Brain microvascular endothelial cell (primary cell): ENCODE results near the gene TPH2.

Experiments used
- DNase-seq: peaks from one replicate; pipeline ENCODE4 v3.0.0-alpha.2; 2020
- H3K27ac ChIP-seq: fragments of 250-450 bp; sonication (Bioruptor Pico); 2 replicates; pipeline ENCODE4 v1.5.1; 2020; ENCODE audit warnings: mild to moderate bottlenecking, moderate library complexity
- H3K27me3 ChIP-seq: fragments of 250-450 bp; sonication (Bioruptor Pico); replicated peaks from 2 replicates; pipeline ENCODE4 v1.5.1; 2020; ENCODE audit warnings: mild to moderate bottlenecking
- H3K36me3 ChIP-seq: fragments of 250-450 bp; sonication (Bioruptor Pico); replicated peaks from 2 replicates; pipeline ENCODE4 v1.5.1; 2020; ENCODE audit warnings: mild to moderate bottlenecking
- H3K4me3 ChIP-seq: 2 replicates; pipeline ENCODE4 v1.5.1; 2011; ENCODE audit warnings: low read depth, mild to moderate bottlenecking, control low read depth, low read length, moderate library complexity
- CTCF ChIP-seq: IDR thresholded peaks from 2 replicates; pipeline ENCODE4 v1.5.1; 2011; ENCODE audit warnings: low read depth, mild to moderate bottlenecking, moderate library complexity, low read length, control low read depth, inconsistent platforms; ENCODE audit errors: missing control alignments
- in situ Hi-C: cut with HindIII; loops from 2 replicates; pipeline ENCODE4 v1.10.0; 2017; ENCODE audit warnings: low sequenced_read_pairs, low pct_ligation_motif_present

Gene TPH2

GRCh38 chr12:71938728-71939385 lies at the start of gene TPH2:
Gene TPH2, plus strand, starts transcription at chr12:71938845. Its CDS starts 142 bp downstream, at chr12:71938987.
- Histone ChIP-seq H3K27me3 (no peaks in the 10 kb centered on the region), H3K36me3 (no peaks in the 10 kb centered on the region), H3K27ac (no peak within 1 kb of the TSS), H3K4me3 (no peak within 1 kb of the TSS)
- TF ChIP-seq CTCF, result peak; percentile 90
- in situ Hi-C loops, result no loop called here
- peak; percentile 69 for DNase-seq

GRCh38 chr12:71890475-71890874 lies 48.2 kb upstream of the TPH2 start:
- Histone ChIP-seq H3K27ac (no peak overlapping the region), H3K4me3 (no peak overlapping the region), H3K27me3 (no peaks in the 10 kb centered on the region), H3K36me3 (no peaks in the 10 kb centered on the region)
- no peak for DNase-seq
- in situ Hi-C loops, result no loop called here
- TF ChIP-seq CTCF, result no peak

GRCh38 chr12:71892059-71892458 lies 46.6 kb upstream of the TPH2 start:
- H3K36me3 ChIP-seq, result no peaks in the 10 kb centered on the region
- no peak overlapping the region for H3K4me3 ChIP-seq
- no peak for TF ChIP-seq CTCF
- in situ Hi-C loops, result no loop called here
- DNase-seq, result no peak
- no peak overlapping the region for H3K27ac ChIP-seq
- no peaks in the 10 kb centered on the region for H3K27me3 ChIP-seq

DNA sequence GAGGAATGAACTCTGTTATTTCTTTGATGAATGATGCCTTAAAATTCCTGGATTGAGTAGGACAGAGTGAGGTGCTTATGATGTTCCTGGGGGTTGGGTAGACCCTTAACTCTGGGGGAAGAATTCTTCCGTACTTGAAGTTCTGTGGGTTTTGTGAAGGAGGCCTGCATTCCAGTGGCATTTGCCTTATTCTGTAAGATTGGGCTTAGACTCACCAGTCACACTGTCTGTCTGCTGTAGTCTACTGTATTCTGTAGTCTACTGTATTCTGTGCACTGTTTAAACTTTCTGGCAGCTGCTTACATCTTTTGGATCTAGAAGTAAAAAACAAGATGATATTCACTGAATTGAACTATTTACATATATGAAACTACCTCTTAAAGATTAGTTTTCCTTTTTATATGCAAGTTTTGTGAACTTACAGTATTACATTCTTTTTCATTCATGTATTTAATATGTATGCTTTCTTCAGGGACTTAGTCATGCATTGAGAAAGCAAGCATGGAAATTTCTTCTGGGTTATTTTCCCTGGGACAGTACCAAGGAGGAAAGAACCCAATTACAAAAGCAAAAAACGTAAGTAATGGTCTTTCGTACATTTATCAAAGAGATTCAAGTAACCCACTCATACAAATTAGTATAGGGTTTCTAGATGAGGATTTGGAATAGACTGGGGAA lies 42.3 kb upstream of the TPH2 start:
- no peaks in the 10 kb centered on the region for H3K27me3 ChIP-seq
- H3K36me3 ChIP-seq, result no peaks in the 10 kb centered on the region
- no peak overlapping the region for H3K27ac ChIP-seq
- TF ChIP-seq CTCF, result no peak
- in situ Hi-C loops, result no loop called here
- H3K4me3 ChIP-seq, result no peak overlapping the region
- DNase-seq, result no peak

- peak; percentile 34 for TF ChIP-seq CTCF
- no peak for DNase-seq
Observed at GRCh38 chr12:71900091-71900490, 38.6 kb upstream of the TPH2 start.

More at GRCh38 chr12:71900091-71900490, 38.6 kb upstream of the TPH2 start:
- H3K27ac ChIP-seq, result no peak overlapping the region
- peaks cover 2% of the 10 kb centered on the region for H3K36me3 ChIP-seq
- no peak overlapping the region for H3K4me3 ChIP-seq
- H3K27me3 ChIP-seq, result no peaks in the 10 kb centered on the region
- in situ Hi-C loops, result no loop called here
